ENCODE data around the gene LDB2.

Gene LDB2

DNA sequence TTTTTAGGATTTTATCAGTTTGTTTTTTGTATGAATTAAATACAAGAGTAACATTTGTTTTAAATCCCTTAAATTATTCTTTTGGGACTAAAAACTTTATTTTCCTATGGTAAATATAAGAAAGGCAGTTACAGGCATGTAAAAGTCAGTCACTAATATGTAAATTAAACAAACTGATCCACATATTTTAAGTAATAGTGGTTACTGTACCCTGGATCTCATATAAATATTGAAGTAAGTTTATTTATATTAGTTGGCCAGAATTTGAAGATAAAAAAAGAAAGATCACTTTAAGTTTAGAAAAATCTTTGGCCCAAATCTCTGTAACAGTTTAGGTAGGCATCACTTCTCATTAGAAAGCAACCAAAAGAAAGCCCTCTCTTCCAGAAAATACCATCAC, 45.8 kb downstream of the LDB2 start:
- TF ChIP-seq, protein P1, sequence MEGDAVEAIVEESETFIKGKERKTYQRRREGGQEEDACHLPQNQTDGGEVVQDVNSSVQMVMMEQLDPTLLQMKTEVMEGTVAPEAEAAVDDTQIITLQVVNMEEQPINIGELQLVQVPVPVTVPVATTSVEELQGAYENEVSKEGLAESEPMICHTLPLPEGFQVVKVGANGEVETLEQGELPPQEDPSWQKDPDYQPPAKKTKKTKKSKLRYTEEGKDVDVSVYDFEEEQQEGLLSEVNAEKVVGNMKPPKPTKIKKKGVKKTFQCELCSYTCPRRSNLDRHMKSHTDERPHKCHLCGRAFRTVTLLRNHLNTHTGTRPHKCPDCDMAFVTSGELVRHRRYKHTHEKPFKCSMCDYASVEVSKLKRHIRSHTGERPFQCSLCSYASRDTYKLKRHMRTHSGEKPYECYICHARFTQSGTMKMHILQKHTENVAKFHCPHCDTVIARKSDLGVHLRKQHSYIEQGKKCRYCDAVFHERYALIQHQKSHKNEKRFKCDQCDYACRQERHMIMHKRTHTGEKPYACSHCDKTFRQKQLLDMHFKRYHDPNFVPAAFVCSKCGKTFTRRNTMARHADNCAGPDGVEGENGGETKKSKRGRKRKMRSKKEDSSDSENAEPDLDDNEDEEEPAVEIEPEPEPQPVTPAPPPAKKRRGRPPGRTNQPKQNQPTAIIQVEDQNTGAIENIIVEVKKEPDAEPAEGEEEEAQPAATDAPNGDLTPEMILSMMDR (IDR thresholded peaks at IDR 0.05), result no peak

DNA sequence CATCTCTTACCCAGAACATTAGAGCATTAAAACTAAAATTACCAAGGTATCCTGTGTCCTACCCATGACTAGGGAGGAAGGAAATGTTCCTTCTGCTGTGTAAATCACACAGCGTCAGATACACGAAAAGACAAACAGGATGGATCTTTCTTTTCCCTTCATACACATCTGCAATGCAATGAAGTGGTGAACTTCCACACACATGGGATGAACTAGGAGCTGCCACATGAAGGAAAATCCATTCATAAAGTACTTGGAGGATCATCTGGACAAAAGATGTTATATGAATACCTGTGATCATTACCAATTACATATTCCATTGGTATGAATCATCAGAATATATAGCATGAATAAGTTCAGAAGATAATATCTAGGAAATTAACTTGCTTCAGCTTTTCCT, 46.2 kb downstream of the LDB2 start:
- TF ChIP-seq, protein P1 (IDR thresholded peaks at IDR 0.05), result no peak

DNA sequence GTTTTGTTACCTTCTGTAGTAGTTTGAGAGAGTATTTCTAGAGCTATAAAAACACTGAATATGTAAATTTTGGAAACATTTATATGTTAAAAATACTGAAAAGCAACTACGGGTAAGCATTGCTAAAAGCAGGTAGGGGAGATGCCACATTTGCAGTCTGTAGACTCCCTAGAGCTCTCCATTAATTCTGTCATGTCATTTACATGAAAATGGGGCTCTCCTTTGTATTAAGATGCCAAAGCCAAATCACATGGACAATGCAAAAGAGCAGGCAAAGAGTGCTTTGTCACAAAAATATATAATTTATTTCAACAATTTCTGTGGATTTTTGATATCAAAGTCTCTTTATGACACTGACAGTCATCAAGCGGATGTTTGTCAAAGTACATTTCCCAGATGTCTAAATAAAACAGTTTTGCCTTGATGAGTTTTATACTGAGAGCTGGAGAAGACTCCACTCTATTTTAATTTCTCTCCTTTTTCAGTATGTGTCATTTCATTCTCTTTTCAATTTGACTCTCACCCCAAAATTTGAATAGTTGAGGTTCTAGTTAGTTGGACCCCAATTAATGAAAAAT, 51.8 kb downstream of the LDB2 start:
- TF ChIP-seq, protein P1 (IDR thresholded peaks at IDR 0.05), result no peak

DNA sequence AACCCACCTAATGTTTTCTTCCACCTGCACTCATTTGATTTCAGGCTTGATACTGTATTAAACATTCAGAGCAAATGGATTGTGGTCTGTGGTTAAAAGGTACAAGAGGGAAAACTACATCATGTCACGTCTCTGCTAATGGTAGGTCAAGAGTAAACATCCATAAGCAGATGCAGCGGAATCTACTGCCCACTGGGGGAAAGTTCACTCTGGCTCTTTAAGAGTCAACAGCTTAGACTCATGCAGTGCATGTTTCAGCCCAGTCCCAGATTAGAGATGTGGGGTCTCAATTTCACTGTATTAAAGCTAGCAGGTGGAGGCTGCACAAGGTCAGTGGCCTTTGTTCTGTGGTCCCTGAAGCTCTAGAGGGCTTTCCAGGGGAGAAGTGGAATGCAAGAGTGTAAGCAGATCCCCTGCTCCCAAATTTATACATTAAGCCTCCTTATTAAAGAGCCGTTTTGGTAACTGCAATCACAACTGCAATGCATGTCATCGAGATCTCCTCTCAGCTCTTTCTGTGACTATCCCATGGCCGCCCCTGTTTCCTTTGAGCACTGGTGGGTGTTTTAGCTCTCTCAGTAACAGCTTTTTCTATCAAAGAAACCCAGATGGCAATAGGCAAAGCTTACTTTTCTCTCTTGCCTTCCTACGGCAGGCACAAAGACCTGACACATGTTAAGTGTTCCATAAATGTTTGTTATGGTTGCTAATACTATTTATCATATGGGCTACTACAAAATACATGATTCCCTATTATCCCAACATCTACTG, 53.4 kb downstream of the LDB2 start:
- TF ChIP-seq, protein P1 (IDR thresholded peaks at IDR 0.05), result no peak

DNA sequence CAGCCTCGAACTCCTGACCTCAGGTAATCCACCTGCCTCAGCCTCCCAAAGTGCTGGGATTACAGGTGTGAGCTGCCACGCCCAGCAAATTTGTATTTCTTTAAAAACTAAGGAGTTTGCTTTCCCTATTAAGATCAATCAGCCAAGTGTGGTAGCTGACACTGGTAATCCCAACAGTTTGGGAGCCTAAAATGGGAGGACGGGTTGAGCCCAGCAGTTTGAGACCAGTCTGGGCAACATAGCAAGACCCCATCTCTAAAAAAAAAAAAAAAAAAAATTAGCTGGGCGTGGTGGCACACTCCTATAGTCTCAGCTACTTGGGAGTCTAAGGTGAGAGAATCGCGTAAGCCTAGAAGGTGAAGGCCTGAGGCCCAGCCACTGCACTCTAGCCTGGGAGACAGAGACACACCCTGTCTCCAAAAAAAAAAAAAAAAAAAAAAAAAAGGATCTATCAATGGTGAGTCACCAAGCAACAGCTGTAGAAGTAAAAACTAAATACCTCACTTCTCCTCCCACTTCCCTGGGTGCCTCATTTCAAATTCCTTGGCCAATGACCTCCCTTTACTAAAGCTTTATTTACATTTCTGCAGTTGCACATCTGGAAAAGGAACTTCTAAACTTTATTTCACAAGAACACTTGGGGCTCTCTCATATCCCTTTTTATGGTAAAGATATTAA, 54.5 kb downstream of the LDB2 start:
- TF ChIP-seq, protein P1 (IDR thresholded peaks at IDR 0.05), result no peak

DNA sequence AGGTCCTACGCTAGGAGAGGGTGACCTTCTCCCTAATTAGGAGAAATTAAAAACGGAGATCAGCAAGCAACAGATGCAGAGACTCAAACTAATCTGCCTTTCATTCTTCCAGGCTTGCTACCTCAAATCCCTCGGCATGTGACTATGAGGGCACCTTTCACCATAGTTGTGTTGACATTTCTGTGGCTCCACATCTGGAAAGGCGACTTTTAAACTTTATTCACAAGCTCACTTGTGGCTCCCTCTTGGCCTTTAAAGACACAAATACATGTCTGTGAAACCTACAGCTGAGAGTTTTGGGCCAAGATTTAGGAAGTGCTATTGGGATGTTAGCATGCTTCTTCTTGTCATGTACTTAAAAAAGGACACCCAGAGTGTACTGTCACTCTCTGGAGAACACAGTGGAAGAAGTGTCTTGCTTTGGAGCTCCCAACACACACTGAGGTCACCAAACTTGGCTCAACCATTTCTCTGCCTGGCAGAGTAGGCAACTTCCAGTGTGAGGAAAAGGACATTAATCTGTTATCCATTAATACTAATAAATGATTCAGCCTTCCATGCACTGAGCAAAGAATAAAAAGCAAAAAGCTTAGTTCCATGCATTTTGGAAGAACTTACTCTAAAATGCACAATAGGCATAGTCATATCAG, 60.1 kb downstream of the LDB2 start:
- TF ChIP-seq, protein P1 (IDR thresholded peaks at IDR 0.05), result no peak

DNA sequence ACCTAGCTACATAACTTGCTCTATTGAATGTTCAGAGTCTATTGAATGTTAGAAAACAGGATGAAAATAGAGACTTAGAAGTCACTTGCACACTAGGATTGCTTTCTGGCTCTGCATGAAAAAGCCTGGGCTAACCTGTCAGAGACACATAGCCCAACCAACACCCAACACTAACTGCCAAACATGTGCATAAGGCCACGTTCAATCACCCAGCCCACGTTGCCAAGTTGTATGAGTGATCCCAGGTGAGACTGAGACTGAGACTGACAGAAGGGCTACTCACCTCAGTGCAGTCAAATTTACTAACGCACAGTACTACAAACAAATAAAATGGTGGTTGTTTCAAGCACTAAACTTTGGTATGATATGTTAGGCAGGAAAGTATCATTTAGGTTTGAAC, 61.0 kb downstream of the LDB2 start:
- TF ChIP-seq, protein P1 (IDR thresholded peaks at IDR 0.05), result no peak
